Fibroblast of the aortic adventitia (primary cell): ENCODE results near the gene CRABP2. TPM values are rescaled to one million over a fixed set of nuclear protein-coding genes. Genes with fewer than 3 reads are reported as not detected.
A peak's percentile ranks its signal among the peaks of the same experiment; 100 is the strongest.

Experiments used
- DNase-seq: peaks from one replicate; pipeline ENCODE4 v3.0.0-alpha.2; 2010; ENCODE audit warnings: low read depth
- H3K4me3 ChIP-seq: 2 replicates; pipeline ENCODE4 v1.5.1; 2011; ENCODE audit warnings: low read depth, mild to moderate bottlenecking, control low read depth, low read length, moderate library complexity
- total RNA-seq: library from RNA; depleted of rRNA; stranded (reverse); fragments of >200 nt; gene quantifications from 2 replicates; pipeline ENCODE4 v1.2.3, GENCODE V29; 2012; ENCODE audit warnings: low replicate concordance
- TF ChIP-seq, protein P1 (sequence below): IDR thresholded peaks from 2 replicates; pipeline ENCODE4 v1.5.1; 2011; ENCODE audit warnings: mild to moderate bottlenecking, low read length, control low read depth, inconsistent platforms; ENCODE audit not compliant: insufficient read depth

Gene CRABP2
- total RNA-seq, 1 donor: 62.7 TPM

DNA sequence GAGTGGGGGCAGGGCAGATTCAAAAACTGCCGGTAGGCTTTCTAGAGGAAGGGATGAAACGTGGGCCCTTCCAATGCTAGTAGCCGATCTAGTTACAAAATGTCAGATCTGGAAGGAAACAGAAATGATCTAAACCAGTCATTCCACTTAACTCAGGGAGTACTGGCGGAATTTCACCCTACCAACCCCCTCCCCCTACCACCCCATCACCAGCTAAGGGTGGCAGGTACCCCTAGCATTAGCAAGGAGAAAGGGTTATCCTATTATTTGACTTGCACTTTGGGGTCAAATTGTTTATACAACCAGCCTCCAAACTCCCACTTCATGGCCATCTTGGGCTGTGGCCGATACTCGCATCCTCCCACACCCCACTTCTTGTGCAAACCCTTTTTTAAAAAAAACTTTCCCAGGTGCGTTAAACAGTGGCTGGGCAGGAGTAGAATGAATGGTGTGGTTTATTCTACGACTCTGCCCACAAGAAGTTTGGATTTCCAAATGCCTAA, 36.1 kb upstream of the CRABP2 start:
- TF ChIP-seq, protein P1, sequence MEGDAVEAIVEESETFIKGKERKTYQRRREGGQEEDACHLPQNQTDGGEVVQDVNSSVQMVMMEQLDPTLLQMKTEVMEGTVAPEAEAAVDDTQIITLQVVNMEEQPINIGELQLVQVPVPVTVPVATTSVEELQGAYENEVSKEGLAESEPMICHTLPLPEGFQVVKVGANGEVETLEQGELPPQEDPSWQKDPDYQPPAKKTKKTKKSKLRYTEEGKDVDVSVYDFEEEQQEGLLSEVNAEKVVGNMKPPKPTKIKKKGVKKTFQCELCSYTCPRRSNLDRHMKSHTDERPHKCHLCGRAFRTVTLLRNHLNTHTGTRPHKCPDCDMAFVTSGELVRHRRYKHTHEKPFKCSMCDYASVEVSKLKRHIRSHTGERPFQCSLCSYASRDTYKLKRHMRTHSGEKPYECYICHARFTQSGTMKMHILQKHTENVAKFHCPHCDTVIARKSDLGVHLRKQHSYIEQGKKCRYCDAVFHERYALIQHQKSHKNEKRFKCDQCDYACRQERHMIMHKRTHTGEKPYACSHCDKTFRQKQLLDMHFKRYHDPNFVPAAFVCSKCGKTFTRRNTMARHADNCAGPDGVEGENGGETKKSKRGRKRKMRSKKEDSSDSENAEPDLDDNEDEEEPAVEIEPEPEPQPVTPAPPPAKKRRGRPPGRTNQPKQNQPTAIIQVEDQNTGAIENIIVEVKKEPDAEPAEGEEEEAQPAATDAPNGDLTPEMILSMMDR: no peak
- no peak for DNase-seq
- peak overlapping the region; percentile 45 for H3K4me3 ChIP-seq

GRCh38 chr1:156740741-156741480, 35.5 kb upstream of the CRABP2 start, which contains the start of gene MRPL24:
Gene MRPL24, minus strand, starts transcription at chr1:156741088. Its CDS starts 2,384 bp downstream, at chr1:156738704.
- peak; percentile 99 for DNase-seq
- peak within 1 kb of the TSS; percentile 97 for H3K4me3 ChIP-seq
- TF ChIP-seq, protein P1: no peak

- H3K4me3 ChIP-seq: peak overlapping the region; percentile 97
- TF ChIP-seq, protein P1: no peak
- DNase-seq: peak; percentile 13
These were observed 34.9 kb upstream of the CRABP2 start for GRCh38 chr1:156740237-156740740.

- TF ChIP-seq, protein P1: no peak
- no peak for DNase-seq
These were observed 33.5 kb upstream of the CRABP2 start for GRCh38 chr1:156738916-156739315.

DNA sequence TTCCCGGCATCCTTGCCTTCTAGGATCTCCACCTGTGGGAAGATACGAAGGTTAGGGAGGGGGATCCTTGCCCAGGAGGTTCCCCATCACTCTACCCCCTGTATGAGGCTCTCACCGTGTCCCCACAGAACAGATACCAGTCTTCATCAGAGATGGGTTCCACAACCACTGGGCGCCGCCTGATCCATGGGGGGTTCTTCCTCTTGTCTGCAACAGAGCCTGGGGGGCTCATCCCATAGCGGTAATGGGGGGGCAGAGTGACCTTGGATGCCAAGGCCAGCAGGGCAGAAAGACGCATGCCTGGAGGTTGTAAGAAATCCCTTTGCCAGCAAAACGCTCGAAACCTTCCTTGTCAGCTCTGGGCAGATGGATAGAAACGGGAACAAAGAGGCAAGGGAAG, 33.0 kb upstream of the CRABP2 start:
- TF ChIP-seq, protein P1: no peak
- no peak for DNase-seq

More at GRCh38 chr1:156738916-156739315, 33.5 kb upstream of the CRABP2 start:
- no peak overlapping the region for H3K4me3 ChIP-seq

DNA sequence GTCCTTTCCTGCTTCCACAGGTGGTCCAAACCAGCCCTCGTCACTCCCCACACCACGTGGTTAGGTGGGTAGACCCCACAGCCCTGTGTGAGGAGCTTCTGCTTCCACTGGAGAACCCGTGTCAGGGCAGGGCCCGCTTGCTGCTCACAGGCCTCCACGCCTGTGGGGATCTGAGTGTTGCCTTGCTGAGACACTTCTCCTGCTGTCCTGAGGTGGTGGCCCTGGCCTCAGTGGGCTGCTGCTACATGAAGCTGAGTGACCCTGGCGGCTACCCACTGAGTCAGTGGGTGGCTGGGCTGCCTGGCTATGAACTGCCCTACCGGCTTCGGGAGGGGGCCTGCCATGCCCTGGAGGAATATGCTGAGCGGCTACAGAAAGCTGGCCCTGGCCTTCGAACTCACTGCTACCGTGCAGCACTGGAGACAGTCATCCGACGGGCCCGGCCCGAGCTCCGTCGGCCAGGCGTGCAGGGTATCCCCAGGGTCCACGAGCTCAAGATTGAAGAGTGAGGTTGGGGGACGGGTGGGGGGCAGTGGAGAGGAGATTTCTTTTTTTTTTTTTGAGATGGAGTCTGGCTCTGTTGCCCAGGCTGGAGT, 28.7 kb upstream of the CRABP2 start:
- TF ChIP-seq, protein P1: no peak
- H3K4me3 ChIP-seq: no peak overlapping the region

More for the DNA sequence above, 33.0 kb upstream of the CRABP2 start:
- H3K4me3 ChIP-seq: no peak overlapping the region

More for the DNA sequence above, 28.7 kb upstream of the CRABP2 start:
- no peak for DNase-seq
